Stimulated activated CD4-positive, alpha-beta T cell treated with anti-CD3 and anti-CD28 coated beads, Interleukin-12 subunit alpha, Interleukin-12 subunit beta, amount 100 ng/mL, for 48 hours (primary cell): ENCODE measurements around the gene RNF149.
"Not testable (repeated sequence)": the region's sequence is repeated elsewhere in the genome, so short reads cannot be mapped to it uniquely, and the experiment has no call there.

Source experiments
- DNase-seq, 3 donors: peaks; one replicate each; pipeline ENCODE4 v3.0.0-alpha.2; 2020; ENCODE audit warnings: low read depth in 2 of 3, low spot score in 1 of 3

RNF149 gene, protein sequence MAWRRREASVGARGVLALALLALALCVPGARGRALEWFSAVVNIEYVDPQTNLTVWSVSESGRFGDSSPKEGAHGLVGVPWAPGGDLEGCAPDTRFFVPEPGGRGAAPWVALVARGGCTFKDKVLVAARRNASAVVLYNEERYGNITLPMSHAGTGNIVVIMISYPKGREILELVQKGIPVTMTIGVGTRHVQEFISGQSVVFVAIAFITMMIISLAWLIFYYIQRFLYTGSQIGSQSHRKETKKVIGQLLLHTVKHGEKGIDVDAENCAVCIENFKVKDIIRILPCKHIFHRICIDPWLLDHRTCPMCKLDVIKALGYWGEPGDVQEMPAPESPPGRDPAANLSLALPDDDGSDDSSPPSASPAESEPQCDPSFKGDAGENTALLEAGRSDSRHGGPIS

DNA sequence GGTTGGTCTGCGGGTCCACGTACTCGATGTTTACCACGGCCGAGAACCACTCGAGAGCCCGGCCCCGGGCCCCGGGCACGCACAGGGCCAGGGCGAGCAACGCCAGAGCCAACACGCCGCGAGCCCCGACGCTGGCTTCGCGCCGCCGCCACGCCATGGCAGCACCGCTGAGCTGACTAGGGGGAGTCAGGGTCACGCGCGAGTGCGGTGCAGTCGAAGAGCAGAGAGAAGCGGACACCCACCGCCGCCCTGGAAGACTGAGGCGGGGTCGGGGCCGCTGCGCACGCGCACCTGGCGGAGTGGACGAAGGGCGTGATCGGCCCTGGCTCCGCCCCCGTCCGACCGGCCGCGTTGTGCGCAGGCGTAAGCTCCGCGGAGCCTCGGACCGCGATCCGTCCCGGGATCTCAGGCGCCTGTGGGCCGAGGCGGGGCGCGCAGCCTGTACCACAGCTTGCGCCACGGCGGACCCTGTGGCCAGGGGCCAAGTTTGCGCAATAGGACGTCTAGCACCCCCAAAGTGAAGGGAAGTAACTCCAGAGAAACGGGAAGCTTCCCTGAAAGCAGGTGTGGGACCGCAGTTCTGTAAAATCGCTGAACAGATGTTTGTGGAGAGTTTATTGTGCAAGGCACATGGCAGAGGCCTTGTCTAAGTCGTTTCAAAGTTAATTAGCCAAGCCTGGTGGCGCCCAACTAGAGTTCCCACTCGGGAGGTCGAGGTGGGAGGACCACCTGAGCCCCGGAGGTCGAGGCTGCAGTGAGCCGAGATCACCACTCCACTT lies at the start of gene RNF149:
RNF149 (minus strand) TSS at position 270 of the 779 bp plus-strand sequence; CDS start at position 157, 113 bp downstream.
- DNase-seq, result peak; percentile 79 to 88 (median 85)

DNA sequence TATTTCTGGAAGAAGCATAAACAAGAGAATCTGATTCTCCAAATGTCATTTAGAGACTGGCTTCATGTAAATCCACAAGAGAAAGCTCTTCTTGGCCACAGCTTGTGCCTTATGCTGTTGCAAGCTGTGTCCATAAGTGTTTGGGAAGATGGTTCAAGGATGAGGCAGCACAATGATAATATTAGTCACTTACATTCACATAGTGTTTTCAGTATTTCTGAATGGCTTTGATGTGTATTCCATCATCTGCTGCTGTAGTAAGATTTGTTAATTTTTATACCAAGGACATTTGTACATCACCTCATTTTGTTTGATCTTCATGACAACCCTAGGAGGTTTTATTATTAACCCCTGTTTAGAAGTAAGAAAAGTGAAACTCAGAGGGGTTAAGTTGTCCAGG lies 48.9 kb upstream of the RNF149 start:
- no peak for DNase-seq

DNA sequence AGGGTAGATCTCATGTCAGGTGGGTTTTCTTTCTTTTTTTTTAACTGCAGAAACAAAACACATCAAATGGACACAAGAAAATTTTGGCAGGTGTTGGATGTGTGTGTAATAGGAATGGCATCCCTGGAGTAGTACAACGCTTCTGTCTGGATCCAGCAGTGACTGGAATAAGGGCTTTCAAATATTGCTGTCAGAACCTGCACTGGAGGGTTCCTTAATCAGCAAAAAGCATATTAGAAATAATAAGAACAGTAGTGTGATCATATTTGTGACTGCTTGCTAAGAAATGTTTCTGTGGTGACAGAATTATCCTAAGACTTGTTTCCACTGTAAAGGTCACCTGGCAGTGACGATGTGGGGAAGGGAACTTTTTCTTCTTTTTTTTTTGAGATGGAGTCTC lies 48.0 kb upstream of the RNF149 start:
- DNase-seq, result no peak

DNA sequence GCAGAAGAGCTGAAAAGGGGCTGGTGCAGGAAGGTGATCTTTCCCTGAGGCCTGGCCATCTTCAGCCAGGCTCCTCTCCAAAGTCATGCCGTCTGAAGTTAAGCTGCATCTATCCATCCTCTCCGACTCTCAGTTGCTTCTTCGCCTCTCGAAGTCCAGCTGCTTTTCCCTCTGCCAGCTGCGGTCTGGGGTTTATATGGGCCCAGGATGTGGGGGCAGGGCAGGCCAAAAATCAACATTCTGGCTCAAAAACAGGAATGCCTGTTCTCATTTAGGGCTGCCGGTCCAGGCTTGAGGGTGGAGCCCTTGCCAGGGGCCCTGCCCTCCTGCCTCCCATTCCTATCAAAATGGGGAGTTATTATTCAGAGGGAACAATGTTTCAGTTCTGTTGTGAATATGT lies 47.6 kb upstream of the RNF149 start:
- no peak for DNase-seq

DNA sequence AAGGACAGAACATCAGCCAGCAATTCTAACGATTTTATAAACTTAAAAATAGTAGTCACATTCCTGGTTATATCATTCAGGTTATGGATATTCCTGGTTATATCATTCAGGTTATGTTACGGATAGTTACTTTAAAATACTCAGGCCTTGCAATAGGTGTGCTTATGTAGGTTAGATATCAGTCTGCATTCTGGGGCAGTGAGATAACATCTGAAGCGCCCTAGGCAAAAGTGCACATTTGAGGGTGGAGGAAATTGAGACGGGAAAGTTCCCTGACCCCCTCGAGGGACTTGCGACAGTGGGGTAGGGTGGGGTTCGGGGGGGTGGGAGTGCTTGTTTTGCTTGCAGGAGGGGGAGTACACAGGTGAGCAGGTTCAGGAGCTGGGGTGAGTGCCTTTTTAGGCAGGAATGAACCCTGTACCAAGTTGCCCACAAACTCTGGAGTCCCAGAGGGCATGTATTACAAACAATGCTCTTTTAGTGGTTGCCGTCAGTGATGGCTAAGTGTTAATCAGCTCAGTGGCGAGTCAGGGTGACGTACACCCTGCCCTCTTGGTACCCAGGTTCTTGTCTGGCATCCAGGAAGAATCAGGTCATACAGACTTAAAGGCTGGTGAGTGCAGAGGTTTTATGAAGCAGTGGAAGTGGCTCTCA lies 47.0 kb upstream of the RNF149 start:
- no peak for DNase-seq

DNA sequence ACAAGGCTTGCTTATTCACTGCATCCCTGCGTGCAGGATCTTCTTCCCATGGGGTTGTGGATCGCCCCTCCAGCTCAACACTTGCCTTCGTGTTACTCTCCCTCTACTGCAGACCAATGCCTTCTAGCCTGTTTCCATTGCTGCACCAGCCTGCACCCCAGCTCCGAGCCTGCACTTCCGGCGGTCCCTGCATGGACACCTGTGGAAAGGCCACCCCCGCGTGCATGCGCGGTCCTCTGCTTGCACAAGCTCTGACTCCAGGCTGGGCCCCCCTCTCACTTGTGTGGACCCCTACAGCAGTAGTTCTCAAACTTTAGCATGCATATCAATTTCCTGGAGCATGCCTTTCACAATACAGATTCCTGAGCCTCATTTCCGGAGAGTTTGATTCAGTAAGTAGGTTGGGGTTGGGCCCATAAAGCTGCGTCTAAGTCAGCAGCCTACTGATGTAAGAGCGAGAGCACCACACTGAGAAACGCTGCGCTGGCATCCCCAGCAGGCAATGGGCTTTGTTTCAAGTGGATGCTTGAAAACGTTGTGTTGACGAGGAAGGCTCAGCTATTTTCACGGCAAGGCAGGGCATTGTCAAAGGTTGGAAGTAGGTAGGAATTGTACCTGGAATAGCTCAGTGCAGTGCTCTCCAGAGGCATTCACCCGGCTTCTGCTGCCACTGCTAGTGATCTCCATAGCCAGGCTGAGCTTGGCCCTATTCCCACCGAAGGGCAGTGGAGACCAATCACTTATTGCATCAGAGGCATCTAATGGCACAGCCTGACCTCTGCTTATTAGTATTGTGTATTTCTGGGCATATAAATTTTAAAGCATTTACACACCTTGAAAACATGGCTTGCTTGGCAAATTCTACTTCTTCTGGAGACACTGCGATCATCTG lies 46.2 kb upstream of the RNF149 start:
- DNase-seq, result no peak

DNA sequence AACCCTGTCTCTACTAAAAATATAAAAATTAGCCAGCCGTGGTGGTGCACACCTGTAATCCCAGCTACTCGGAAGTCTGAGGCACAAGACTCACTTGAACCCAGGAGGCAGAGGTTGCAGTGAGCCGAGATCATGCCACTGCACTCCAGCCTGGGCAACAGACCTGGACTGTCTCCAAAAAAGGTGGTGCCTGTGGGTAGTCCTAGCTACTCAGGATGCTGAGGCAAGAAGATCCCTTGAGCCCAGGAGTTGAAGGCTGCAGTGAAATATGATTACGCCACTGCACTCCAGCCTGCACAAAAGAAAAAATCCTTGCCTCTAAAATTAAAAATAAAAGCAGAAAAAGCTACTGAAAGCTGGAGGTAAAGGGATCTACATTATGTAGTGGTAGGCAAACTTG lies 44.1 kb upstream of the RNF149 start:
- not testable (repeated sequence) for DNase-seq

DNA sequence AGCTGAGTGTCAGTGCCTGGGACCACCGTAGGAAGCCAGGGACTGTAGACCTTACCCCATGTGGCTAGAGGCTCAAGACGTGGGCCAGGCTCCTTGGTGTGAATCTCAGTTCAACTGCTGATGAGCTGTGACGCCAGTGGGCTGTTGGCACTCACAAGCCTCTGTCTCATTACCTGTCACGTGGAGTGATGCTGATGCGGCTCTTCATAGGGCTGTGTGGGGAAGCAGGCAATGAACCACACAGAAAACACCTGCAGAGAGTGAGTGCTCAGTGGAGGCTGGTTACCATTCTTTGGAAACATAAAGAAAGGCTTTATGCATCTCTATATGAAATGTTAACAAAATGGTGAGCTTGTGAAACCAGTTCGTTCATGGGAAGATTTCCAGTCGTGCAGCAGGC lies 42.7 kb upstream of the RNF149 start:
- no peak for DNase-seq

DNA sequence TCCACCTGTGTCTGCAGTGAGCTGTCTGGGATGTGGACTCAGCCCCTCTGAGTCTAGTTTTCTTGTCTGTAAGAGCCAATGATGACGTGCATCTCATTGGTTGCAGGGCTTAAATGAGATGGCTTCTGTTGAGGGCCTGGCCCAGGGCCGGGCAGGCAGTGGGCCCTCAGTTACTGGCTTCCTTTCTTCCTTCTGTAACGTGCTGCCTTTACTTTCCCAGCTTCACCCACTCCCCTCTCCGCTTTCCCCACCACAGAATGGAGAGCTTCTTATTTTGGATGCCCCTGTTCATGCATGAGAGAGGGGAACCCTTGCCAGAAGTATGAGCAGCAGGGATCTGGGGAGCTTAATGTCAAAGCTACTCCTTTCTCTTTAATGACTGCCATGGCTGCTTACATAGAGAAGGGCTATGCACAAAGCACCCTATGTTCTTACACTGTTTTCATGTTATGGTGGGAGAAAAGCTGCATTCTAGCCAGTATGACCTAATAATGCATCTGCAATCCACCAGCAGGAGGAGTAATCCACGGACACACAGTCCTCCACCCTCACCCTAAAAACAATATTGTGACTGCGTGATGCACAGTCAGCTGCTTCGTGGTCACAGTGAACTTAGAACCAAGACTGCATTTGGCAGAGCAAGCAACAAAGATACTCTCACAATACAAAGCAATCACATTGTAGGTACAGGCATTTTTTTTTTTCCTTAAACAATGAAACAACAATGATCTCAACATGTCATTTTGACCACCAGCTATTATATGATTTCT lies 41.6 kb upstream of the RNF149 start:
- no peak for DNase-seq

DNA sequence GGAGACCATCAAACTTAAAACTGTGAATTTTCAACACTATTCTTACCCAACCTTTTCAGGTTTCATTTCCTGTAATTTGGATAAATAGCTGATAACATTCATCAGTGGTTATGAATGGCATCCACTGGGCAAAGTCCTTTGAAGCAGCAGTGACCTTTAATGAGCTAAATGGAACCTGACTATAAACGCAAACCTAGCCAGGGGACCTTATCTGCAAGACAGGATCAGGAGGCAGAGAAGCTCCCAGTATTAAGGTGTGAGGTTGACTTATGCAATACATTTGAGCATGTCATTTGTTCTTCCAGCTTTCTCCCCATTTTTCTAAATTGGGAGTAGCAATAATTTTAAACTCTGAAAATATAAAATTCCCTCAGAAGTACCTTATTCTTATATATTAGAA lies 40.4 kb upstream of the RNF149 start:
- DNase-seq, result no peak

DNA sequence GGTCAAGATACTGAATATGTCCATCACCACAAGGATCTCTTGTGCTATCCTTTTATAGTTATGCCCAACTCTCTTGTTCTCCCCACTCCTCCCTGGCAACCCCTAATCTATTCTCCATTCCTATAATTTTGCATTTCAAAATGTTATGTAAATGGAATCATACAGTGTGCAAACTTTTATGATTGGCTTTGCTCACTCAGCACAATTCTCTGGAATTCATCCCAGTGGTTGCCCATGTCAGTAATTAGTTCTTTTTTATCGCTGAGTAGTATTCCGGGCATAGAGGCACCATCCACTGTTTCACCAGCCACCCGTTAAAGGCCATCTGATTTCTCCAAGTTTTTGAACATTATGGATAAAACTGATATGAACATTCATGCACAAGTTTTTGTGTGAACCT lies 38.4 kb upstream of the RNF149 start:
- DNase-seq, result no peak

DNA sequence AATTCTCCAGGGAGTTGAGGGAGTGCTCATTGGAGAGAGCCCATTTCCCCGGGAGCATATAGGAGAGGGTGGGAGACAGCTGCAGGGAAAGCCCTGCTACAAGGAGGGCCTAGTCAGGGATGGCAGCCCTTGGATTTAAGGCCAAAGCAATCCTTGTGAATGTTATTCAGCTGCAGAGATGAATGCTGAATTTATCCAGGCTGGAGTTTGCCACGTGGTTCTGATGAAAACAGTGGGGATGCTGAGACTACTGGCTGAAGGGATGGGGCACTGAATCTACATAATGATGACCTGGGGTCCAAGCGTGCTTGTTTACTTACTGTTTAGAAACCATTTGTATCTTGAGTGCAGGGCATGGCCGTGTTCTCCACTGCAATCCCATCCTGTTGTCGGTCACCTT lies 35.6 kb upstream of the RNF149 start:
- no peak for DNase-seq

DNA sequence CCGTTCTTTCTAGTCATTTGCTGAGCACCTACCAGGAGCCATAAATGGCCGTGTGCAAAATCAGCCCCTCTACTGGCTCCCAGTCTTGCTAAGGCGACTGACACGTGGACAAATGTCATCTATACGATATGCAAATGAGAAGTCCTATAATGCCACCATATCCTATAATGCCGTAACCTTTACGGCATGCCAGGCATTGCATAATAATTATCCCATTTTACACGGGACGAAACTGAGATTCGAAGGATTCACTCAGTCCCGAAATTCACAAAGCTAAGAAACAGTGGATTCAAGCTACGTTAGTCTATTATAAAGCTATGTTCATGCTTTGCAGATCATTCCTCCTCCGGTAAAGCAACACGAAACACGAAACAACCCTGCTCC lies 34.1 kb upstream of the RNF149 start:
- no peak for DNase-seq

DNA sequence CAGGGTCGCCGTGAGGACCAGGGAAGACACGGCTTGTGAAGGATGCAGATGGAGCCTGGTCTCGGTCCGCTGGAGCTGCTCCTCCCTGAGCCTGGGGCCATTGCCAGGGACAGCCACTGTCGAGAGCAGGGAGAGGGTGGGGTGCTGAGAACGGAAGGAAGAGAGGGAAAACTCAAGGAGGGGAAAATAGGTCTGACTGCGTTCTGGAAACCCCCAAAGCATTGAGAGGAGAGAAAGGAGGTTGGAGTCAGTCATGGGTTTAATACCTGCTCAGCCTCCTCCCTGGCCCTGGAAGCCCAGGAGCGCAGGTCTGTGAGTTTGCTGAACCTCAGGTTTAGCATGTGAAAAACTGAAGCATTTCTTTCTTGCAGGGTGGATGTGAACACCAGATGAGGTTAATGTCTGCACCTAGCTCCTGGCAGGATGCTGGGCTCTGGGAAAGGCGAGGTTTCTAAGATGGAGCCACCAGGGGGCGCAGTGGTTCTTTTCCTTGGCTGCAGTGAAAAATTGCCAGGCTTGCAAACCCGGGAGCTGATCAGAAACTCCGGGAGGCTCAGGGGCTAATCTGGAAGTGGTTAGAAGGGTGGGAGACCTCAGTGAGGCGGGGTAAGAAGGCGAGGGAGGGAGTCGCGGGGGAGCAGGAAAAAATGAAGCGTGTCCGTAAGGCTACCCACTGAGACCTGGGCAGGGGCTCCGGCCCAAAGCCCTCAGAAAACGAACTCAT lies 33.6 kb upstream of the RNF149 start:
- peak; percentile 60 to 81 (median 66) for DNase-seq

DNA sequence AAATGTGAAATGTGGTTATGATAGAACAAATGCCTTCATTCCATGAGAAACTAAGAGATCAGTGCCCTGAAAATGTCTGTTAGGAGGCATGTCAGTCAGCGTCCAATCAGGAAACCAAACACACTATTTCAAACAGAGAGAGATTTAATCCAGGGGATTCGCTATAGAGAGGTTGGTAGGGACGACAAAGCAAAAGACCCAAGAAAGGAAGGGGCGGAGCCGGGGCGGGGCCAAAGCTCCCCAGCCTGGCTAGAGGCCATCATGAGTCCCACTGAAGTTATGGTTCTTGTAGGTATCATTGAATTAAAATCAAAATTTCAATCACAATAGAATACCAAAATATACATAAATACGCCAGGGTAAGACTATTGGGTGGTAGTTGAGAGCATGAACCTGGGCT lies 32.9 kb upstream of the RNF149 start:
- DNase-seq, result peak in 1 of 3 donors; percentile 34

DNA sequence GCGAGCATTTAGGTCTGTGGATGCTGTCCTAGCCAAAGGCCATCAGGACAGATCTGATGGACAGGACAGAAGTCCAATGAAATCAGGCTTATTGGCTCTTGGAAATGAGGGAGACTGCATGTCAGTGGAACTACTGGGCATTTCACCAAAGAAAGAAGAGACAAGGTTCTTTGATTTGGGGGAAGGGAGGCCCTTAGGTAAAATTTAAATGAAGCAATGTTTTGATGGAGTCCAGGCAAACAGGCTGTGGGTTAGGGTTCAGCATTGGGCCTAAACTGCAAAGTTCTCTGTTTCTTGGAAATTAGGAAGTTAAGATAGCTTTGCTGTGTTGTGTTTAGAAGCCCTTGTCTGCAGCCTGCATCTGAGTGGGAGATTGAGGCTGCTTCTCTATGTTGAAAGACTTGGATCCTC lies 31.6 kb upstream of the RNF149 start:
- DNase-seq, result no peak

DNA sequence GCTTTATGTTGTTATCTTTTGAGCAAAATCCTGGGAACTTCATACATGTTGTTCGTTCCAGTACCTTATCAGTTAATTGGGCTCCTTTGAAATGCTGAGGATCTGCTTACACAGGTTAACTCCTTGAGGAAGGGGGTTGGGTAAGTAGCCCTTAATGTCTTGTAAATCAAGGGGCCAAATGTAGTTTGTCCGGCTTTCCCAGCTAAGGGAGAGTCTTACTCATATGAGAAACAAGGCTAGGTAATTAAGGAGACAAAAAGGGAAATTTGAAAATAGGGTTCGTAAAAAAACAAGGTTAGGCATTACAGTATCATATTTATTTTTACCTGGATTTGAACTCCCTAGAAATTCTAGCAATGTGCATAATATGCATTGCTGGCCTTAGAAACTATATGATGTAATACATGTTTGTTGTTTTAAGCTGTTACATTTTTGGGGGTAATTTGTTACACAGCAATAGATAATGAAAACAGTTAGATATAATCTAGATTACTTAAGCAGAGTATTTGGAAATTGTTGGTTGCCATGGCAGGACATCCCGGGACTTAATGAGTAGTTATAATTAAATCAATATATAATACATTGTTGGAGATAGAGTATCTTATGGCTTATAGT lies 30.9 kb upstream of the RNF149 start:
- DNase-seq, result no peak

DNA sequence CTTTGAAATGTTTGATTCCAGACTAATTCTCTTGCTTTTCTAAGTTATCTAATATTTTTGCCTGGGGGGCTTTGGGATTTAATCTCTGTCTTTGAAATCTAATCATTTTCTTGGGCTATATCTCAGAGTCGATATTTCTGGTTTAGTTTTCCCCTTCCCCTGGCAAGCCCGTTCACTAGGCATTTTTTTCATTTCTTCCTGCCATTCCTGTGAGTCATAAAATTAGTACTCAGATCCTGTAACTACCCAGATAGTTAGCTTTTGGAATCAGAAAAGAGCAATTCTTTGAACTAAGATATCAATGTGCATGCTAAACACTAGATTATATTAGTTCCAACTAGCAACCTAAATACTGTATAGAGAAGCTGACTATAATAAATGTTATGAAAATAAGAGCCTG lies 29.4 kb upstream of the RNF149 start:
- DNase-seq, result no peak
